ENCODE data around the gene GPR83.
"Not testable (repeated sequence)": the region's sequence is repeated elsewhere in the genome, so short reads cannot be mapped to it uniquely, and the experiment has no call there.

Gene GPR83

GRCh38 chr11:94379613-94380012 is 21.6 kb downstream of the GPR83 start:
- no peak overlapping the region for H2AFZ ChIP-seq (ENCODE audit: low read depth, low read length, severe bottlenecking)
- no peaks in the 10 kb centered on the region for H4K20me1 ChIP-seq (ENCODE audit: low read depth, low read length)
- H3K9me2 ChIP-seq (replicated peaks; ENCODE audit: insufficient read depth, low read length): no peaks in the 10 kb centered on the region
- no peaks in the 10 kb centered on the region for H3K79me2 ChIP-seq (ENCODE audit: insufficient read depth, low read length)
- no peaks in the 10 kb centered on the region for H3K36me3 ChIP-seq (ENCODE audit: low read length)
- no peaks in the 10 kb centered on the region for H3K9me3 ChIP-seq (ENCODE audit: insufficient read depth, low read length)
- H3K27me3 ChIP-seq (ENCODE audit: low read length): no peaks in the 10 kb centered on the region
- no peak overlapping the region for H3K9ac ChIP-seq (ENCODE audit: low read length)
- no peaks in the 10 kb centered on the region for H3F3A ChIP-seq (ENCODE audit: insufficient read depth)
- no peak overlapping the region for H3K27ac ChIP-seq (ENCODE audit: low read depth, low read length)
- TF ChIP-seq CTCF (IDR thresholded peaks at IDR 0.05; ENCODE audit: insufficient read depth, low read length, poor library complexity, severe bottlenecking): no peak
- H3K4me2 ChIP-seq (ENCODE audit: low read depth, low read length, poor library complexity, severe bottlenecking): no peak overlapping the region
- no peak overlapping the region for H3K4me3 ChIP-seq (ENCODE audit: insufficient read depth, low read length, poor library complexity, severe bottlenecking)

- Histone ChIP-seq H3K9me3 (ENCODE audit: insufficient read depth, low read length) (no peaks in the 10 kb centered on the region), H3K79me2 (ENCODE audit: insufficient read depth, low read length) (no peaks in the 10 kb centered on the region), H3K9ac (ENCODE audit: low read length) (no peak overlapping the region), H3K36me3 (ENCODE audit: low read length) (no peaks in the 10 kb centered on the region), H3K4me3 (ENCODE audit: insufficient read depth, low read length, poor library complexity, severe bottlenecking) (no peak overlapping the region), H2AFZ (ENCODE audit: low read depth, low read length, severe bottlenecking) (no peak overlapping the region), H3F3A (ENCODE audit: insufficient read depth) (no peaks in the 10 kb centered on the region), H3K27ac (ENCODE audit: low read depth, low read length) (no peak overlapping the region), H4K20me1 (ENCODE audit: low read depth, low read length) (no peaks in the 10 kb centered on the region), H3K27me3 (ENCODE audit: low read length) (no peaks in the 10 kb centered on the region), H3K4me2 (ENCODE audit: low read depth, low read length, poor library complexity, severe bottlenecking) (no peak overlapping the region), H3K9me2 (replicated peaks; ENCODE audit: insufficient read depth, low read length) (no peaks in the 10 kb centered on the region)
- no peak for TF ChIP-seq CTCF (IDR thresholded peaks at IDR 0.05; ENCODE audit: insufficient read depth, low read length, poor library complexity, severe bottlenecking)
- no peak for TF ChIP-seq EZH2phosphoT487 (conservative IDR thresholded peaks at IDR 0.05; ENCODE audit: low read length)
Measured at GRCh38 chr11:94376841-94377240, 24.4 kb downstream of the GPR83 start.

GRCh38 chr11:94370576-94370975 is 30.6 kb downstream of the GPR83 start:
- H3K4me3 ChIP-seq (ENCODE audit: insufficient read depth, low read length, poor library complexity, severe bottlenecking); H3K4me2 ChIP-seq (ENCODE audit: low read depth, low read length, poor library complexity, severe bottlenecking); H3F3A ChIP-seq (ENCODE audit: insufficient read depth); H2AFZ ChIP-seq (ENCODE audit: low read depth, low read length, severe bottlenecking); H3K9me2 ChIP-seq (replicated peaks; ENCODE audit: insufficient read depth, low read length); H3K79me2 ChIP-seq (ENCODE audit: insufficient read depth, low read length); H3K27ac ChIP-seq (ENCODE audit: low read depth, low read length); H3K36me3 ChIP-seq (ENCODE audit: low read length); H3K9ac ChIP-seq (ENCODE audit: low read length); H4K20me1 ChIP-seq (ENCODE audit: low read depth, low read length); H3K9me3 ChIP-seq (ENCODE audit: insufficient read depth, low read length); H3K27me3 ChIP-seq (ENCODE audit: low read length): not testable (repeated sequence)

GRCh38 chr11:94350850-94351563 is 50.2 kb downstream of the GPR83 start:
- H3K27ac ChIP-seq (ENCODE audit: low read depth, low read length); H3K27me3 ChIP-seq (ENCODE audit: low read length); H3K4me3 ChIP-seq (ENCODE audit: insufficient read depth, low read length, poor library complexity, severe bottlenecking); H2AFZ ChIP-seq (ENCODE audit: low read depth, low read length, severe bottlenecking); H3K79me2 ChIP-seq (ENCODE audit: insufficient read depth, low read length); H3K4me2 ChIP-seq (ENCODE audit: low read depth, low read length, poor library complexity, severe bottlenecking); H4K20me1 ChIP-seq (ENCODE audit: low read depth, low read length); H3K36me3 ChIP-seq (ENCODE audit: low read length); H3F3A ChIP-seq (ENCODE audit: insufficient read depth); H3K9me2 ChIP-seq (replicated peaks; ENCODE audit: insufficient read depth, low read length); H3K9me3 ChIP-seq (ENCODE audit: insufficient read depth, low read length); H3K9ac ChIP-seq (ENCODE audit: low read length): not testable (repeated sequence)

GRCh38 chr11:94346311-94346710 is 54.9 kb downstream of the GPR83 start:
- not testable (repeated sequence) for H3K9me2 ChIP-seq (replicated peaks; ENCODE audit: insufficient read depth, low read length); H3K27me3 ChIP-seq (ENCODE audit: low read length); H3K79me2 ChIP-seq (ENCODE audit: insufficient read depth, low read length); H4K20me1 ChIP-seq (ENCODE audit: low read depth, low read length); H3K27ac ChIP-seq (ENCODE audit: low read depth, low read length); H3K4me2 ChIP-seq (ENCODE audit: low read depth, low read length, poor library complexity, severe bottlenecking); H3F3A ChIP-seq (ENCODE audit: insufficient read depth); H3K9me3 ChIP-seq (ENCODE audit: insufficient read depth, low read length); H2AFZ ChIP-seq (ENCODE audit: low read depth, low read length, severe bottlenecking); H3K9ac ChIP-seq (ENCODE audit: low read length); H3K4me3 ChIP-seq (ENCODE audit: insufficient read depth, low read length, poor library complexity, severe bottlenecking); H3K36me3 ChIP-seq (ENCODE audit: low read length)

All from SU-DHL-6 (cell line).